Trophoblast cell (in vitro differentiated cells and primary cell): ENCODE results near the gene SDE2.

Experiments
- DNase-seq, 2 donors: peaks; one replicate each; pipeline ENCODE4 v3.0.0-alpha.2; 2016
- H2AFZ ChIP-seq: 2 replicates; pipeline ENCODE4 v1.6.1; 2013; ENCODE audit warnings: low read length, moderate library complexity, mild to moderate bottlenecking; ENCODE audit not compliant: insufficient read depth, poor library complexity
- H2AK5ac ChIP-seq: 2 replicates; pipeline ENCODE4 v1.6.1; 2013; ENCODE audit warnings: mild to moderate bottlenecking, low read length
- H2BK120ac ChIP-seq: 2 replicates; pipeline ENCODE4 v1.6.1; 2013; ENCODE audit warnings: low read length, mild to moderate bottlenecking, moderate library complexity; ENCODE audit not compliant: insufficient read depth, poor library complexity
- H2BK12ac ChIP-seq: 2 replicates; pipeline ENCODE4 v1.6.1; 2013; ENCODE audit warnings: mild to moderate bottlenecking, low read length, moderate library complexity
- H2BK5ac ChIP-seq: 2 replicates; pipeline ENCODE4 v1.6.1; 2013; ENCODE audit warnings: low read length, low read depth, moderate library complexity, mild to moderate bottlenecking; ENCODE audit not compliant: poor library complexity
- H3K14ac ChIP-seq: 2 replicates; pipeline ENCODE4 v1.6.1; 2013; ENCODE audit warnings: mild to moderate bottlenecking, low read length
- H3K18ac ChIP-seq: 2 replicates; pipeline ENCODE4 v1.6.1; 2013; ENCODE audit warnings: mild to moderate bottlenecking, low read length
- H3K23ac ChIP-seq: 2 replicates; pipeline ENCODE4 v1.6.1; 2013; ENCODE audit warnings: low read length
- H3K27ac ChIP-seq: 2 replicates; pipeline ENCODE4 v1.5.1; 2013; ENCODE audit warnings: low read depth, mild to moderate bottlenecking, inconsistent platforms, low read length, moderate library complexity
- H3K27me3 ChIP-seq: 2 replicates; pipeline ENCODE4 v1.6.1; 2013; ENCODE audit warnings: inconsistent platforms, mild to moderate bottlenecking, low read length, moderate library complexity; ENCODE audit not compliant: insufficient read depth
- H3K36me3 ChIP-seq, 2 experiments: 1 replicate in 1 of 2; 2 replicates in 1 of 2; pipeline ENCODE4 v1.6.1; 2013; ENCODE audit warnings: low read length in 2 of 2, mild to moderate bottlenecking in 2 of 2, moderate library complexity in 1 of 2; ENCODE audit not compliant: insufficient read depth in 2 of 2, control insufficient read depth in 1 of 2
- H3K4ac ChIP-seq: 2 replicates; pipeline ENCODE4 v1.6.1; 2013; ENCODE audit warnings: low read depth, mild to moderate bottlenecking, low read length, moderate library complexity
- H3K4me1 ChIP-seq, 2 experiments: 1 replicate in 1 of 2; 2 replicates in 1 of 2; pipeline ENCODE4 v1.6.1; 2013; ENCODE audit warnings: low read length in 2 of 2, mild to moderate bottlenecking in 2 of 2, moderate library complexity in 1 of 2; ENCODE audit not compliant: insufficient read depth in 2 of 2, control insufficient read depth in 1 of 2
- H3K4me2 ChIP-seq: 2 replicates; pipeline ENCODE4 v1.6.1; 2013; ENCODE audit warnings: inconsistent platforms, mild to moderate bottlenecking, low read length, moderate library complexity
- H3K4me3 ChIP-seq: 2 replicates; pipeline ENCODE4 v1.5.1; 2013; ENCODE audit warnings: mild to moderate bottlenecking, low read depth, low read length, inconsistent platforms
- H3K79me1 ChIP-seq: one replicate; pipeline ENCODE4 v1.6.1; 2013; ENCODE audit warnings: low read length
- H3K79me2 ChIP-seq: 2 replicates; pipeline ENCODE4 v1.6.1; 2013; ENCODE audit warnings: low read length, mild to moderate bottlenecking; ENCODE audit not compliant: control insufficient read depth, insufficient read depth, poor library complexity
- H3K9ac ChIP-seq: 2 replicates; pipeline ENCODE4 v1.6.1; 2013; ENCODE audit warnings: mild to moderate bottlenecking, low read length
- H3K9me3 ChIP-seq: 2 replicates; pipeline ENCODE4 v1.6.1; 2013; ENCODE audit warnings: low read depth, mild to moderate bottlenecking, control low read depth, inconsistent platforms, low read length; ENCODE audit not compliant: insufficient read depth
- H4K12ac ChIP-seq: 2 replicates; pipeline ENCODE4 v1.6.1; 2013; ENCODE audit warnings: low read depth, mild to moderate bottlenecking, low read length, moderate library complexity
- H4K8ac ChIP-seq: 2 replicates; pipeline ENCODE4 v1.6.1; 2013; ENCODE audit warnings: low read depth, mild to moderate bottlenecking, low read length, moderate library complexity
- H4K91ac ChIP-seq: one replicate; pipeline ENCODE4 v1.6.1; 2013; ENCODE audit warnings: low read depth, mild to moderate bottlenecking, low read length, moderate library complexity
- WGBS: extraction: QIAGEN DNeasy Blood & Tissue Kit; methylation state at CpG from one replicate; pipeline ENCODE4 v1.1.7; 2013; ENCODE audit warnings: missing lambda C conversion rate; ENCODE audit not compliant: insufficient read length, insufficient coverage; ENCODE audit errors: extremely low coverage; 5-methylcytosine and 5-hydroxymethylcytosine counted together

The SDE2 gene

GRCh38 chr1:226029093-226029496 lies 30.0 kb upstream of the SDE2 start:
- Histone ChIP-seq H2BK120ac (no peak overlapping the region), H2BK5ac (no peak overlapping the region), H3K4ac (no peak overlapping the region), H3K36me3 (no peaks in the 10 kb centered on the region), H4K8ac (no peak overlapping the region), H3K4me1 (peaks cover 0 to 2% of the 10 kb centered on the region in 2 experiments), H3K18ac (no peak overlapping the region), H3K27me3 (no peaks in the 10 kb centered on the region), H2AK5ac (no peak overlapping the region), H3K27ac (no peak overlapping the region), H3K4me3 (no peak overlapping the region), H4K12ac (no peak overlapping the region), H3K9ac (no peak overlapping the region), H3K79me2 (no peaks in the 10 kb centered on the region), H4K91ac (no peak overlapping the region), H3K23ac (no peak overlapping the region), H3K14ac (no peak overlapping the region), H2AFZ (no peak overlapping the region), H3K9me3 (no peaks in the 10 kb centered on the region), H2BK12ac (no peak overlapping the region), H3K4me2 (no peak overlapping the region), H3K79me1 (no peaks in the 10 kb centered on the region)
- peak; percentile 11 to 41 for DNase-seq
- WGBS: no CpG with 5 or more reads among the region's 7 CpGs

GRCh38 chr1:226027538-226028217 lies 28.5 kb upstream of the SDE2 start:
- H3K4ac ChIP-seq: no peak overlapping the region
- no peak for DNase-seq
- H4K12ac ChIP-seq: no peak overlapping the region
- no peaks in the 10 kb centered on the region for H3K9me3 ChIP-seq
- no peak overlapping the region for H3K14ac ChIP-seq
- H3K36me3 ChIP-seq: no peaks in the 10 kb centered on the region
- H2AK5ac ChIP-seq: no peak overlapping the region
- no peaks in the 10 kb centered on the region for H3K27me3 ChIP-seq
- H3K79me2 ChIP-seq: no peaks in the 10 kb centered on the region
- H3K23ac ChIP-seq: no peak overlapping the region
- no peak overlapping the region for H3K9ac ChIP-seq
- H3K18ac ChIP-seq: no peak overlapping the region
- no peak overlapping the region for H2AFZ ChIP-seq
- H4K91ac ChIP-seq: no peak overlapping the region
- no peak overlapping the region for H2BK5ac ChIP-seq
- H3K79me1 ChIP-seq: no peaks in the 10 kb centered on the region
- no peaks in the 10 kb centered on the region for H3K4me1 ChIP-seq
- WGBS: no CpG with 5 or more reads among the region's 5 CpGs
- H2BK120ac ChIP-seq: no peak overlapping the region
- H3K4me2 ChIP-seq: no peak overlapping the region
- no peak overlapping the region for H3K4me3 ChIP-seq
- H2BK12ac ChIP-seq: no peak overlapping the region
- no peak overlapping the region for H3K27ac ChIP-seq
- no peak overlapping the region for H4K8ac ChIP-seq

- no peak overlapping the region for H3K14ac ChIP-seq
- H3K4ac ChIP-seq: no peak overlapping the region
- H2BK120ac ChIP-seq: no peak overlapping the region
- no peaks in the 10 kb centered on the region for H3K79me1 ChIP-seq
- peak in 1 of 2 donors; percentile 17 for DNase-seq
- H3K27ac ChIP-seq: no peak overlapping the region
- no CpG with 5 or more reads among the region's 2 CpGs for WGBS
- no peaks in the 10 kb centered on the region for H3K79me2 ChIP-seq
- H2AK5ac ChIP-seq: no peak overlapping the region
- no peak overlapping the region for H3K9ac ChIP-seq
- no peak overlapping the region for H4K91ac ChIP-seq
- H2AFZ ChIP-seq: no peak overlapping the region
- no peak overlapping the region for H3K4me3 ChIP-seq
- H3K23ac ChIP-seq: no peak overlapping the region
- no peak overlapping the region for H2BK5ac ChIP-seq
- no peaks in the 10 kb centered on the region for H3K36me3 ChIP-seq
- no peak overlapping the region for H3K4me2 ChIP-seq
- H4K12ac ChIP-seq: no peak overlapping the region
- no peak overlapping the region for H2BK12ac ChIP-seq
- no peaks in the 10 kb centered on the region for H3K27me3 ChIP-seq
- H3K9me3 ChIP-seq: no peaks in the 10 kb centered on the region
- no peak overlapping the region for H3K18ac ChIP-seq
- no peak overlapping the region for H4K8ac ChIP-seq
- no peaks in the 10 kb centered on the region for H3K4me1 ChIP-seq
Measured at GRCh38 chr1:226026833-226027232, 27.7 kb upstream of the SDE2 start.

- no peak overlapping the region for H3K4me3 ChIP-seq
Measured at GRCh38 chr1:226023735-226024134, 24.6 kb upstream of the SDE2 start.

More at GRCh38 chr1:226023735-226024134, 24.6 kb upstream of the SDE2 start:
- WGBS: no CpG with 5 or more reads among the region's 5 CpGs
- Histone ChIP-seq H3K27me3 (no peaks in the 10 kb centered on the region), H2BK120ac (no peak overlapping the region), H3K36me3 (no peaks in the 10 kb centered on the region), H2BK5ac (no peak overlapping the region), H4K91ac (no peak overlapping the region), H4K8ac (no peak overlapping the region), H3K27ac (no peak overlapping the region), H2AK5ac (no peak overlapping the region), H3K4me2 (no peak overlapping the region), H4K12ac (no peak overlapping the region), H3K23ac (no peak overlapping the region), H3K9ac (no peak overlapping the region), H3K79me2 (no peaks in the 10 kb centered on the region), H3K14ac (no peak overlapping the region), H3K79me1 (no peaks in the 10 kb centered on the region), H2AFZ (no peak overlapping the region), H3K4me1 (no peaks in the 10 kb centered on the region), H3K4ac (no peak overlapping the region), H3K9me3 (peaks cover 2% of the 10 kb centered on the region), H3K18ac (no peak overlapping the region), H2BK12ac (no peak overlapping the region)
- no peak for DNase-seq
